SK-N-SH treated with all-trans-retinoic acid at 6 μM for 48 hours (cell line): Measurements from ENCODE around the gene MED27.

Experiments used
- ATAC-seq: fragments of 200-7000 bp; cut with Tn5 transposase; 3 replicates; pipeline ENCODE4 v1.9.1; 2020; ENCODE audit warnings: mild to moderate bottlenecking, moderate library complexity
- ARNTL ChIP-seq: fragments of 450-650 bp; formaldehyde crosslinking; IDR thresholded peaks from 2 replicates; pipeline ENCODE4 v1.5.0; 2020; ENCODE audit warnings: low read depth, mild to moderate bottlenecking, moderate library complexity, borderline replicate concordance
- BACH2 ChIP-seq: fragments of 250-450 bp; sonication (Bioruptor Pico); IDR thresholded peaks from 2 replicates; pipeline ENCODE4 v1.9.0; 2021; ENCODE audit warnings: mild to moderate bottlenecking, borderline replicate concordance
- CREB5 ChIP-seq: fragments of 250-450 bp; sonication (Bioruptor Pico); IDR thresholded peaks from 2 replicates; pipeline ENCODE4 v1.5.1; 2020; ENCODE audit warnings: low read depth, mild to moderate bottlenecking, moderate library complexity
- CSDC2 ChIP-seq: fragments of 250-450 bp; sonication (Bioruptor Pico); IDR thresholded peaks from 2 replicates; pipeline ENCODE4 v1.5.0; 2020; ENCODE audit warnings: mild to moderate bottlenecking, moderate library complexity
- CSRNP3 ChIP-seq: fragments of 250-450 bp; sonication (Bioruptor Pico); IDR thresholded peaks from 2 replicates; pipeline ENCODE4 v1.5.1; 2021; ENCODE audit warnings: mild to moderate bottlenecking, moderate library complexity
- ESRRG ChIP-seq: fragments of 250-450 bp; sonication (Bioruptor Pico); IDR thresholded peaks from 2 replicates; pipeline ENCODE4 v1.6.1; 2021; ENCODE audit warnings: mild to moderate bottlenecking
- GLIS3 ChIP-seq: fragments of 250-450 bp; sonication (Bioruptor Pico); IDR thresholded peaks from 2 replicates; pipeline ENCODE4 v1.5.0; 2020; ENCODE audit warnings: mild to moderate bottlenecking, moderate library complexity
- ISL1 ChIP-seq: fragments of 250-450 bp; sonication (Bioruptor Pico); IDR thresholded peaks from 2 replicates; pipeline ENCODE4 v2.1.2; 2022; ENCODE audit warnings: mild to moderate bottlenecking, moderate library complexity
- OSR1 ChIP-seq: fragments of 250-450 bp; sonication (Bioruptor Pico); IDR thresholded peaks from 2 replicates; pipeline ENCODE4 v1.8.0; 2022; ENCODE audit warnings: moderate library complexity, mild to moderate bottlenecking, inconsistent platforms
- POU6F1 ChIP-seq: fragments of 250-450 bp; sonication (Bioruptor Pico); IDR thresholded peaks from 2 replicates; pipeline ENCODE4 v1.8.0; 2021; ENCODE audit warnings: low read depth, mild to moderate bottlenecking, moderate library complexity, borderline replicate concordance
- PPARA ChIP-seq: fragments of 250-450 bp; sonication (Bioruptor Pico); IDR thresholded peaks from 2 replicates; pipeline ENCODE4 v1.5.0; 2020; ENCODE audit warnings: mild to moderate bottlenecking, borderline replicate concordance
- SNAI2 ChIP-seq: fragments of 250-450 bp; sonication (Bioruptor Pico); IDR thresholded peaks from 2 replicates; pipeline ENCODE4 v1.5.0; 2020; ENCODE audit warnings: mild to moderate bottlenecking, moderate library complexity
- TCF4 ChIP-seq: fragments of 250-450 bp; sonication (Bioruptor Pico); IDR thresholded peaks from 2 replicates; pipeline ENCODE4 v1.8.0; 2021; ENCODE audit warnings: mild to moderate bottlenecking, moderate library complexity, borderline replicate concordance
- TOX ChIP-seq: fragments of 250-450 bp; sonication (Bioruptor Pico); IDR thresholded peaks from 2 replicates; pipeline ENCODE4 v1.8.0; 2021; ENCODE audit warnings: mild to moderate bottlenecking, moderate library complexity, borderline replicate concordance
- TSHZ2 ChIP-seq: fragments of 250-450 bp; sonication (Bioruptor Pico); IDR thresholded peaks from 2 replicates; pipeline ENCODE4 v1.5.0; 2020; ENCODE audit warnings: mild to moderate bottlenecking, moderate library complexity
- ZC3H10 ChIP-seq: fragments of 250-450 bp; sonication (Bioruptor Pico); IDR thresholded peaks from 2 replicates; pipeline ENCODE4 v1.5.1; 2021; ENCODE audit warnings: mild to moderate bottlenecking, moderate library complexity
- ZFP3 ChIP-seq: fragments of 250-450 bp; sonication (Bioruptor Pico); IDR thresholded peaks from 2 replicates; pipeline ENCODE4 v1.5.0; 2020; ENCODE audit warnings: mild to moderate bottlenecking, moderate library complexity
- ZFP30 ChIP-seq: fragments of 450-650 bp; formaldehyde crosslinking; IDR thresholded peaks from 2 replicates; pipeline ENCODE4 v1.5.0; 2022; ENCODE audit warnings: mild to moderate bottlenecking, moderate library complexity
- ZNF565 ChIP-seq: fragments of 450-650 bp; formaldehyde crosslinking; conservative IDR thresholded peaks from 2 replicates; pipeline ENCODE4 v1.5.0; 2020; ENCODE audit warnings: low read depth, mild to moderate bottlenecking, moderate library complexity
- ZNF70 ChIP-seq: fragments of 450-650 bp; formaldehyde crosslinking; IDR thresholded peaks from 2 replicates; pipeline ENCODE4 v1.5.0; 2020; ENCODE audit warnings: mild to moderate bottlenecking, moderate library complexity
- ZNF8 ChIP-seq: fragments of 450-650 bp; formaldehyde crosslinking; IDR thresholded peaks from 2 replicates; pipeline ENCODE4 v1.5.0; 2020; ENCODE audit warnings: mild to moderate bottlenecking, moderate library complexity

The MED27 gene

GRCh38 chr9:132039284-132039683 is 40.4 kb downstream of the MED27 start:
- TF ChIP-seq TSHZ2 (CRISPR knock-in tag) (no peak), ZC3H10 (CRISPR knock-in tag) (no peak), ZNF8 (no peak), ZNF70 (CRISPR knock-in tag) (no peak), ZFP3 (CRISPR knock-in tag) (no peak), ARNTL (CRISPR knock-in tag) (no peak), CREB5 (CRISPR knock-in tag) (no peak), ZFP30 (CRISPR knock-in tag) (no peak), POU6F1 (CRISPR knock-in tag) (no peak), CSRNP3 (CRISPR knock-in tag) (no peak), CSDC2 (CRISPR knock-in tag) (no peak), ESRRG (CRISPR knock-in tag) (no peak), ISL1 (CRISPR knock-in tag) (no peak), OSR1 (CRISPR knock-in tag) (no peak), SNAI2 (no peak), TCF4 (CRISPR knock-in tag) (no peak), BACH2 (CRISPR knock-in tag) (no peak), PPARA (CRISPR knock-in tag) (no peak)
- ATAC-seq = no peak

- TF ChIP-seq ESRRG (CRISPR knock-in tag) (no peak), CREB5 (CRISPR knock-in tag) (no peak), PPARA (CRISPR knock-in tag) (no peak), CSRNP3 (CRISPR knock-in tag) (no peak), CSDC2 (CRISPR knock-in tag) (no peak), ZNF70 (CRISPR knock-in tag) (no peak), ZFP3 (CRISPR knock-in tag) (no peak), BACH2 (CRISPR knock-in tag) (no peak), OSR1 (CRISPR knock-in tag) (no peak)
- TF ChIP-seq, all 23 proteins: peak for 0
- ATAC-seq = no peak
Observed at GRCh38 chr9:132037458-132037857, 42.2 kb downstream of the MED27 start.

GRCh38 chr9:132036521-132036920 is 43.1 kb downstream of the MED27 start:
- no peak for ATAC-seq
- TF ChIP-seq POU6F1 (CRISPR knock-in tag) = no peak
- no peak for TF ChIP-seq TCF4 (CRISPR knock-in tag)
- TF ChIP-seq GLIS3 = no peak
- no peak for TF ChIP-seq OSR1 (CRISPR knock-in tag)
- TF ChIP-seq TOX (CRISPR knock-in tag) = no peak
- no peak for TF ChIP-seq ARNTL (CRISPR knock-in tag)
- TF ChIP-seq ZNF565 (CRISPR knock-in tag) = no peak
- no peak for TF ChIP-seq CSRNP3 (CRISPR knock-in tag)
- TF ChIP-seq ZC3H10 (CRISPR knock-in tag) = no peak
- TF ChIP-seq PPARA (CRISPR knock-in tag) = no peak
